ENCODE results near the gene F3. TPM values are rescaled to one million over a fixed set of nuclear protein-coding genes. Genes with fewer than 3 reads are reported as not detected.

Gene F3
- total RNA-seq, 6 experiments from 2014 or later, result 150 to 457 (median 176) TPM

- TF ChIP-seq, protein P1, sequence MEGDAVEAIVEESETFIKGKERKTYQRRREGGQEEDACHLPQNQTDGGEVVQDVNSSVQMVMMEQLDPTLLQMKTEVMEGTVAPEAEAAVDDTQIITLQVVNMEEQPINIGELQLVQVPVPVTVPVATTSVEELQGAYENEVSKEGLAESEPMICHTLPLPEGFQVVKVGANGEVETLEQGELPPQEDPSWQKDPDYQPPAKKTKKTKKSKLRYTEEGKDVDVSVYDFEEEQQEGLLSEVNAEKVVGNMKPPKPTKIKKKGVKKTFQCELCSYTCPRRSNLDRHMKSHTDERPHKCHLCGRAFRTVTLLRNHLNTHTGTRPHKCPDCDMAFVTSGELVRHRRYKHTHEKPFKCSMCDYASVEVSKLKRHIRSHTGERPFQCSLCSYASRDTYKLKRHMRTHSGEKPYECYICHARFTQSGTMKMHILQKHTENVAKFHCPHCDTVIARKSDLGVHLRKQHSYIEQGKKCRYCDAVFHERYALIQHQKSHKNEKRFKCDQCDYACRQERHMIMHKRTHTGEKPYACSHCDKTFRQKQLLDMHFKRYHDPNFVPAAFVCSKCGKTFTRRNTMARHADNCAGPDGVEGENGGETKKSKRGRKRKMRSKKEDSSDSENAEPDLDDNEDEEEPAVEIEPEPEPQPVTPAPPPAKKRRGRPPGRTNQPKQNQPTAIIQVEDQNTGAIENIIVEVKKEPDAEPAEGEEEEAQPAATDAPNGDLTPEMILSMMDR (IDR thresholded peaks at IDR 0.05), result no peak
- peaks cover 14% of the 10 kb centered on the region for H3K27me3 Mint-ChIP-seq (ENCODE audit: insufficient read depth)
- peaks cover 89% of the 10 kb centered on the region for H3K4me1 Mint-ChIP-seq (ENCODE audit: low read depth)
- peaks cover 50% of the 10 kb centered on the region for H3K36me3 Mint-ChIP-seq (ENCODE audit: low read depth)
- DNase-seq, result no peak
- no peaks in the 10 kb centered on the region for H3K9me3 Mint-ChIP-seq
- H3K27ac Mint-ChIP-seq, result peak overlapping the region; percentile 27; the same call in 1 of the 2 replicates
- peak overlapping the region; percentile 40; the same call in 1 of the 2 replicates for H3K4me3 Mint-ChIP-seq
Measured at GRCh38 chr1:94530373-94530878, 11.1 kb downstream of the F3 start.

DNA sequence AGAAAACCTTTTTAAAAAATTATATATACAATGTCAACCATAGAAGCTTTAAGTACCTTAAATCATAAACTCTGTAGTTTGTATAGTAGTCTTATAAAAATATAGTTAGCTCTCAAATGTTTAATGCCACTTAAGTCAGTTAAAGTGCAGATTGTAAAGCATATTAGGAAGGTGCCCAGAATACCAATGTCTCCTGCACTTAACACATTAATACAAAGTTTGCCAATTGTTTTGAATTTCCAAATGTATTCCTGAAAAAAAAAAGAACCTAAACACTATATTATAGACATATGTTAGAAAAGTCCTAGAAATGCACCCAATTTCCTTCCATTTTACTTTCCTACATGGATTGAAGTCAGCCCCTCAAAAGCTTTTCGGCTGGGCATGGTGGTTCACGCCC lies 12.1 kb downstream of the F3 start:
- TF ChIP-seq, protein P1 (IDR thresholded peaks at IDR 0.05), result no peak
- Mint-ChIP-seq H3K4me3 (no peak overlapping the region), H3K27me3 (ENCODE audit: insufficient read depth) (peaks cover 14% of the 10 kb centered on the region), H3K4me1 (ENCODE audit: low read depth) (peaks cover 84% of the 10 kb centered on the region), H3K9me3 (no peaks in the 10 kb centered on the region), H3K27ac (no peak overlapping the region), H3K36me3 (ENCODE audit: low read depth) (peaks cover 40% of the 10 kb centered on the region)
- no peak for DNase-seq

DNA sequence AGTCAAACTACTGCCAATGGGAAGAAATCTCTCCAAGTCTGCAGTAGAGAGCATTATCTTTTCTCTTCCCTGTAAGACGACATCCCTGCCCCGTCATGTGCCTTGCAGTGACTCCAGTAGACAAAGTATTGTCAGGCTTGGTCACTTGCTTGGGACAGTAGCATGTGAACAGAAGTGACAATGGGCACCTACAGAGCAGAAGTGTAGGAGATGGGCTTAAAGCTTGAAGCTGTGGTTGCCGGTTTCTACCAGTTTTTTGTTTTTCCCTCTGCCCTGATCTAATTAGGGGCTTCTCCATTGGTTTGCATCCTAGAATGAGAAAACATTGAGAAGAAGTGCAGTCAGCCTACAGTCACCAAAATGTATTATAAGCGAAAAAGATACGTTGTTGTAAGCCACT lies 12.7 kb downstream of the F3 start:
- TF ChIP-seq, protein P1 (IDR thresholded peaks at IDR 0.05), result no peak
- peaks cover 14% of the 10 kb centered on the region for H3K27me3 Mint-ChIP-seq (ENCODE audit: insufficient read depth)
- H3K27ac Mint-ChIP-seq, result peak overlapping the region; percentile 59
- no peak for DNase-seq
- H3K9me3 Mint-ChIP-seq, result no peaks in the 10 kb centered on the region
- H3K36me3 Mint-ChIP-seq (ENCODE audit: low read depth), result peaks cover 34% of the 10 kb centered on the region
- peaks cover 78% of the 10 kb centered on the region for H3K4me1 Mint-ChIP-seq (ENCODE audit: low read depth)
- no peak overlapping the region; the same call in 1 of the 2 replicates for H3K4me3 Mint-ChIP-seq

- peaks cover 73% of the 10 kb centered on the region for H3K4me1 Mint-ChIP-seq (ENCODE audit: low read depth)
- peaks cover 29% of the 10 kb centered on the region for H3K36me3 Mint-ChIP-seq (ENCODE audit: low read depth)
- H3K9me3 Mint-ChIP-seq, result no peaks in the 10 kb centered on the region
- TF ChIP-seq, protein P1 (IDR thresholded peaks at IDR 0.05), result peak; percentile 39; the same call in 1 of the 2 replicates
- DNase-seq, result peak; percentile 57
- no peak overlapping the region; the same call in 1 of the 2 replicates for H3K4me3 Mint-ChIP-seq
- H3K27ac Mint-ChIP-seq, result peak overlapping the region; percentile 59
- H3K27me3 Mint-ChIP-seq (ENCODE audit: insufficient read depth), result peaks cover 14% of the 10 kb centered on the region
Measured at GRCh38 chr1:94528299-94528698, 13.3 kb downstream of the F3 start.

DNA sequence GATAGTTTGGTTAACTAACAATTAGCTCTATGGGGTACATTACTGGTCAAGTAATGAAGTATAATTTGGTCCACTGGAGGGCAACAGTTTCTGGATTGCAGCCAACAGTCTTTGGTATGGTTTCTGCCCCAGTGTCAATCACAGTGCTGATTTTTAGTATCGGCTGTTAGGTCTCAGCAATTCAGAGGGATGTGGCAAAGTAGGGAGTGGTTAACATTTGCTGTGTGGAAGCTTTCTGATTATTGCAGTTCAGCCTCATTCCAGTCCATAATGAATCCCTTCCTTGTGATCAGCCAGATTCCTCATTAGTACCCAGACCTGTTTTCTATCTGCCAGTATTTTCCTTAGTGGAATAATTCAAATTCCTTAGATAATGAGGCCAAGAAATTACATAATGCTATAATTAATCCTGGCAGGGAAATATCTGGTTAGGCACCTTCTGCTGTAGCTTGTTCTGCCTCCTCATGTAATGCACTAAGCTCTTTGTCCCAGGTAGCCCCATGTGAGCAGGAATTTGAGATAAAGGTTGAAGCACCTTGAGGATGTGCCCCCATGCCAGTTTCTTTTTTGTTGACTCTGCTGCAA lies 14.0 kb downstream of the F3 start:
- Mint-ChIP-seq H3K9me3 (no peaks in the 10 kb centered on the region), H3K4me3 (no peak overlapping the region), H3K27ac (peak overlapping the region; percentile 59), H3K27me3 (ENCODE audit: insufficient read depth) (peaks cover 14% of the 10 kb centered on the region), H3K36me3 (ENCODE audit: low read depth) (peaks cover 22% of the 10 kb centered on the region), H3K4me1 (ENCODE audit: low read depth) (peaks cover 72% of the 10 kb centered on the region)
- TF ChIP-seq, protein P1 (IDR thresholded peaks at IDR 0.05), result peak; percentile 59
- peak; percentile 79 for DNase-seq
